ENCODE data around the gene DCHS2.

DCHS2 gene

DNA sequence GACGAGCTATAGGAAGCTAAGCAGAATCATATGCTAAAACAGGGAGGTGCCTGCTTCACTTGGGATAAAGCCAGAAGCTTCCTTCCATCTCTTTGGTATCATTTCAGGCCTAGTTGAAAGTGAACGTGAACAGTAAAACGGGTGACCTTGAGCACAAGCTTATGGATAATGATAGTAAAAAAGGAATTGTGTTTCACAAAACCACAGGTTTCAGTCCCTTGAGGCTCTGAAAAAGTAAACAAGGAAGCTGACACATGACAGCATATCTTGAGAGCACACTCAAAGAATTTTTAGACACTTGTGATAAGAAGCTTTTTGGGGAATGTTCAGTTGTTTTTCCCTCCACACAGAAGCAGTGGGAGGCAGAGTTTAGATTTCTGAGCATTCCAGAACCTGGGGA is 286.1 kb downstream of the DCHS2 start:
- Histone ChIP-seq H3K27ac (no peak overlapping the region), H3K36me3 (no peaks in the 10 kb centered on the region), H3K4me1 (ENCODE audit: control insufficient read depth in 1 of 2, insufficient read depth in 1 of 2, low read depth in 1 of 2, low read length in 1 of 2) (no peaks in the 10 kb centered on the region), H3K4me3 (ENCODE audit: low read depth in 1 of 2, low read length in 1 of 2) (no peak overlapping the region), H3K27me3 (no peaks in the 10 kb centered on the region), H3K9me3 (no peaks in the 10 kb centered on the region)
- no peak for TF ChIP-seq CTCF (IDR thresholded peaks at IDR 0.05)

DNA sequence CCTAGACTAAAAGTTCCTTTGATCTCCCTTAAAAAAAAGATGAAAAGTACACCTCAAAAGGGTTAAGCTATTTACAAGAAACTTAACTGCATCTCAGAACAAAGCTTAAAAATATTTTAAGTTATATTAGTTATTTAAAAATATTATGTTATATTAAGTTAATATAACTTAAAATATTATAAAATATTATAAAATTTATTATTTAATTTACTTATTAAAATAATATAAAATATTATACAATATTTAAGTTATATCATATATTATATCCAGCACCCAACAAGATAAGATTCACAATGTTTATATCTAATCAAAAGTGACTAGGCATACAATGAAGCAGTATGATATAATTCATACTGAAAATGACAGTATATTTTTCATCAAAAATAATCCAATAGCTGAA is 296.9 kb downstream of the DCHS2 start:
- H3K36me3 ChIP-seq: no peaks in the 10 kb centered on the region
- H3K4me1 ChIP-seq (ENCODE audit: control insufficient read depth in 1 of 2, insufficient read depth in 1 of 2, low read depth in 1 of 2, low read length in 1 of 2): no peaks in the 10 kb centered on the region
- H3K27me3 ChIP-seq: no peaks in the 10 kb centered on the region
- H3K9me3 ChIP-seq: no peaks in the 10 kb centered on the region
- no peak overlapping the region for H3K27ac ChIP-seq
- no peak for TF ChIP-seq CTCF (IDR thresholded peaks at IDR 0.05)
- H3K4me3 ChIP-seq (ENCODE audit: low read depth in 1 of 2, low read length in 1 of 2): no peak overlapping the region

DNA sequence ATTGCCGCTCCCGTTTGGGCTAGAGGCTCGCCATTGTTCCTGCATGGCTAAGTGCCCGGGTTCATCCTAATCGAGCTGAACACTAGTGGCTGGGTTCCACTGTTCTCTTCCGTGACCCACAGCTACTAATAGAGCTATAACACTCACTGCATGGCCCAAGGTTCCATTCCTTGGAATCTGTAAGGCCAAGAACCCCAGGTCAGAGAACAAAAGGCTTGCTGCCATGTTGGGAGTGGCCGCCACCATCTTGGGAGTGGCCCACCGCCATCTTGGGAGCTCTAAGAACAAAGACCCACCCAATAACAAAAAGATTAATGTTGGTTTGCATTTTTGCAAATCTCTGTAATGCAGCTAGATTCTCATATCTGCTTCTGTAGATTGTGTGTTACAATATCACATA is 299.0 kb downstream of the DCHS2 start:
- H3K27me3 ChIP-seq: no peaks in the 10 kb centered on the region
- H3K36me3 ChIP-seq: no peaks in the 10 kb centered on the region
- H3K4me1 ChIP-seq (ENCODE audit: control insufficient read depth in 1 of 2, insufficient read depth in 1 of 2, low read depth in 1 of 2, low read length in 1 of 2): no peaks in the 10 kb centered on the region
- no peaks in the 10 kb centered on the region for H3K9me3 ChIP-seq
- no peak overlapping the region for H3K27ac ChIP-seq
- no peak overlapping the region for H3K4me3 ChIP-seq (ENCODE audit: low read depth in 1 of 2, low read length in 1 of 2)
- TF ChIP-seq CTCF (IDR thresholded peaks at IDR 0.05): no peak

DNA sequence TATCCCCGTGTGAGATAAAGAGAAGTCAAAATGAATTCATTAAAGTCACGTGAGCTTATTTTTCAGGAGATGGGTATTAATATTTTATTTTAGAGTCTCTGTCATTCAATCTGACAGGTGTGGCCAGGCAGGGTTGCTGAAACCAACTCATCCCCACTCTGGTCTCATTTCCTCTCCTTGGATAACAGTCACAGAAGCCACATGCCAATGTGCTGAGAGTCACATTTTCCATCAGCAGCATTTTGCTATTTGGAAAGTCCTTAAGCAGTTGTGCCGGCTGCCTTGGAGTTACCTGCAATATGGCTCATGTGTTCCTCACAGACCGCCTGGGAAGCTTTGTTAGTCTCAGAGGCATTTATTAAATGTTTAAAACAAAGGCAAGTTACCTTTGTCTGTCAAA is 302.3 kb downstream of the DCHS2 start:
- H3K27ac ChIP-seq: no peak overlapping the region

DNA sequence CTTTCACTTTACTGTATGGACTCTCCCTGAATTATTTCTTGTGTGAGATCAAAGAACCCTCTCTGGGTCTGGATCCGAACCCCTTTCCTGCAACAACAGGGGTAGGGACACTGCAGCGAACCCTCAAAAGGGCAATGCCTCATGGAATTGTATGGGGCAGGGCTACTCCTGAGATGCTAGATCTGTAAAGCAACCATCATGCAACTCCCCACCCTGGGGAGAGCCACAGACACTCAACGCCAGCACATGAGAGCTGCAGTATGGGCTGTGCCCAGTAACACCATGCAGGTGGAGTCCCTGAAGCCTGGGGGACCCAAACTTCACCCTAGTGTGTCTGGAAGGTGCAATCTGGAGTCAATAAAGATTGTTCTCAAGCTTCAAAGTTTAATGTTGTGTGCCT is 304.7 kb downstream of the DCHS2 start:
- Histone ChIP-seq H3K27me3 (no peaks in the 10 kb centered on the region), H3K9me3 (no peaks in the 10 kb centered on the region), H3K27ac (no peak overlapping the region), H3K4me1 (ENCODE audit: control insufficient read depth in 1 of 2, insufficient read depth in 1 of 2, low read depth in 1 of 2, low read length in 1 of 2) (no peaks in the 10 kb centered on the region), H3K4me3 (ENCODE audit: low read depth in 1 of 2, low read length in 1 of 2) (no peak overlapping the region), H3K36me3 (no peaks in the 10 kb centered on the region)
- no peak for TF ChIP-seq CTCF (IDR thresholded peaks at IDR 0.05)

More for the DNA sequence above, 302.3 kb downstream of the DCHS2 start:
- Histone ChIP-seq H3K36me3 (no peaks in the 10 kb centered on the region), H3K9me3 (no peaks in the 10 kb centered on the region), H3K4me1 (ENCODE audit: control insufficient read depth in 1 of 2, insufficient read depth in 1 of 2, low read depth in 1 of 2, low read length in 1 of 2) (no peaks in the 10 kb centered on the region), H3K27me3 (no peaks in the 10 kb centered on the region), H3K4me3 (ENCODE audit: low read depth in 1 of 2, low read length in 1 of 2) (no peak overlapping the region)
- TF ChIP-seq CTCF (IDR thresholded peaks at IDR 0.05): no peak

DNA sequence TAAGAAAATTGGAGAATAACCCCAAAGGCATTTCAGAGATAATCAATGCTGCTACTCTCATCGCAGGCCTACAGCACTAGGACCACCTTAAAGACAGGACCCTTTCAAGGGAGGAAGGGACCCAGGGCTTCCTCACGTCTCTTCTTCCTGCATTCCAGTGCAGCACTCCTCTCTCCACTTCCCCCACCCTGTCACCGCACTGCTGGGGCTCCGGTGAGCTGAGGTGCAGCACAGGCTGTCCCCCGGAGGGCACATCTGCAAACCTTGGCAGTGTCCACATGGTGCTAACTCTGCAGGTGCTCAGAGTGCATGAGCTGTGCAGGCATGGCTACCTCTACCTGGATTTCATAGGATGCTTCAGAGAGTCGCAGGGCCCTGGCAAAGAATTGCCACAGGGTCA is 305.6 kb downstream of the DCHS2 start:
- H3K27ac ChIP-seq: no peak overlapping the region
- no peaks in the 10 kb centered on the region for H3K9me3 ChIP-seq
- no peaks in the 10 kb centered on the region for H3K36me3 ChIP-seq
- H3K27me3 ChIP-seq: no peaks in the 10 kb centered on the region
- TF ChIP-seq CTCF (IDR thresholded peaks at IDR 0.05): no peak
- H3K4me1 ChIP-seq (ENCODE audit: control insufficient read depth in 1 of 2, insufficient read depth in 1 of 2, low read depth in 1 of 2, low read length in 1 of 2): no peaks in the 10 kb centered on the region
- no peak overlapping the region for H3K4me3 ChIP-seq (ENCODE audit: low read depth in 1 of 2, low read length in 1 of 2)
